ENCODE results near the gene NF1. TPM values are rescaled to one million over a fixed set of nuclear protein-coding genes. Genes with fewer than 3 reads are reported as not detected.

The NF1 gene
- total and polyA plus RNA-seq, 2 experiments from 2014 or later = 8.4 to 45.9 TPM

DNA sequence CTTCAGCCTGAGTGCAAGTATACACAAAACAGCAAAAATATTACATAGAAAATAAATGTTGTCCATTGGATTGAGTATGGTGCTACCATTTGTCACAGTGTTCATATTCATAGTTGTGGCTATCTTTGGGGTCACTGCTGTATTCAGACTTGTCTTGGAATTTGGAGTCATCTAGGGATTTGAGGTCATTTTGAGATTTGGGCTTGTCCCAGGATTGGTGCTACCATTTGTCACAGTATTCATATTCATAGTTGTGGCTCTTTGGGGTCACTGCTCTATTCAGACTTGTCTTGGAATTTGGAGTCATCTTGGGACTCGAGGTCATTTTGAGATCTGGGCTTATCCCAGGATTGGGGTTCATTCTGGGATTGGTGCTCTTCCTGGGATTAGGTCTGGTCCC, 177.5 kb downstream of the NF1 start:
- Histone ChIP-seq H3K9me3 (ENCODE audit: low read depth) (no peaks in the 10 kb centered on the region), H3K4me1 (ENCODE audit: insufficient read depth) (peaks cover 21% of the 10 kb centered on the region), H4K20me1 (ENCODE audit: insufficient read depth, poor library complexity, severe bottlenecking) (no peaks in the 10 kb centered on the region), H2AFZ (no peak overlapping the region), H3K4me2 (no peak overlapping the region), H3K27me3 (no peaks in the 10 kb centered on the region), H3K79me2 (no peaks in the 10 kb centered on the region), H3K27ac (no peak overlapping the region), H3K36me3 (replicated peaks; ENCODE audit: insufficient read depth, low read depth) (no peaks in the 10 kb centered on the region), H3K9me2 (replicated peaks; ENCODE audit: insufficient read depth) (no peaks in the 10 kb centered on the region), H3K4me3 (no peak overlapping the region)
- DNase-seq (ENCODE audit: low spot score) = no peak
- no peak for TF ChIP-seq EZH2 (IDR thresholded peaks at IDR 0.05; ENCODE audit: borderline replicate concordance)
- TF ChIP-seq EZH2phosphoT487 (IDR thresholded peaks at IDR 0.05; ENCODE audit: low read depth, severe bottlenecking, unreplicated experiment) = no peak
- no peak for TF ChIP-seq CTCF (IDR thresholded peaks at IDR 0.05; ENCODE audit: poor library complexity)
- 100% methylated on average over 1 of the region's 1 CpG for WGBS (ENCODE audit: low lambda C conversion rate, missing lambda C conversion rate)

DNA sequence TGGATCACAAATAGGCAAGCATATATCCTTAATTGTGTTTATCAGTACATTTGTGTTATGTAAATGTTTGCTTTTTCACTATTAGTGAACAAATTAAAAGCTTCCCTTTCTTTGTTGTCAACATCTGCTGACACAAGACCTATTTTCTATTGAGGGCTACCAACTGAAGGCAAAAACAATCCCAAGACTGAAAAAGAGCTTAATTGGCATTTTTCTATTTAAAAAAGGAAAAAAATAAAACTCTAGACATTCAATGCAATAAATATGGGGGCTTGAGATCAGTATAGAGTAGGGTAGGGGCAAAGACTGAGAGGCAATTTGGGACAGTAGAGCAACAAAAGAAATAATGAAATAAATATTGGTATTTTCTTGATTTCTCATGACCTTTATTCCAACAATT, 178.0 kb downstream of the NF1 start:
- Histone ChIP-seq H3K4me2 (no peak overlapping the region), H3K9me2 (replicated peaks; ENCODE audit: insufficient read depth) (no peaks in the 10 kb centered on the region), H3K79me2 (no peaks in the 10 kb centered on the region), H3K27ac (no peak overlapping the region), H4K20me1 (ENCODE audit: insufficient read depth, poor library complexity, severe bottlenecking) (no peaks in the 10 kb centered on the region), H3K4me1 (ENCODE audit: insufficient read depth) (peaks cover 21% of the 10 kb centered on the region), H3K27me3 (no peaks in the 10 kb centered on the region), H2AFZ (no peak overlapping the region), H3K4me3 (no peak overlapping the region), H3K9me3 (ENCODE audit: low read depth) (no peaks in the 10 kb centered on the region), H3K36me3 (replicated peaks; ENCODE audit: insufficient read depth, low read depth) (no peaks in the 10 kb centered on the region)
- no peak for TF ChIP-seq EZH2 (IDR thresholded peaks at IDR 0.05; ENCODE audit: borderline replicate concordance)
- TF ChIP-seq CTCF (IDR thresholded peaks at IDR 0.05; ENCODE audit: poor library complexity) = no peak
- no peak for TF ChIP-seq EZH2phosphoT487 (IDR thresholded peaks at IDR 0.05; ENCODE audit: low read depth, severe bottlenecking, unreplicated experiment)
- no peak for DNase-seq (ENCODE audit: low spot score)

DNA sequence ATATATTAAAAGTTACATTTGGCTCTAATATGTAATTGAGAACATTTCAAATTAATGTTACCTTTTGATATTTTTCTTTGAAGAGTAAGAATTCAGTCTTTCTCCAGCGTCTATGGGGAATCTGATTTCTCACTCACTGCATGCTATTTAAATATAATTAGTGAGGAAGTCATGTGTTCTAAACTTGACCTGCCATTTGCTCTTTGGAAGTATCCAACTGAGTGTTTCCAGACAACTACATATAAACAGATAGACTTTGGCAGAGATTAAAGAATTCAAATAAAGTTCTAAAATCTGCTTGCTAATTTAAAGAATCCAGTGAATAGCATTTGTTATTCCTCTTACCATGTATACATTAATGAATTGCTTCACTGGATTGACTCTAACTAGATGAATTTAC, 178.7 kb downstream of the NF1 start:
- Histone ChIP-seq H3K79me2 (no peaks in the 10 kb centered on the region), H3K4me2 (no peak overlapping the region), H3K27me3 (no peaks in the 10 kb centered on the region), H3K4me3 (no peak overlapping the region), H3K4me1 (ENCODE audit: insufficient read depth) (peaks cover 15% of the 10 kb centered on the region), H2AFZ (no peak overlapping the region), H3K9me3 (ENCODE audit: low read depth) (no peaks in the 10 kb centered on the region), H3K27ac (no peak overlapping the region), H3K36me3 (replicated peaks; ENCODE audit: insufficient read depth, low read depth) (no peaks in the 10 kb centered on the region), H3K9me2 (replicated peaks; ENCODE audit: insufficient read depth) (no peaks in the 10 kb centered on the region), H4K20me1 (ENCODE audit: insufficient read depth, poor library complexity, severe bottlenecking) (no peaks in the 10 kb centered on the region)
- 94% methylated on average over 1 of the region's 1 CpG for WGBS (ENCODE audit: low lambda C conversion rate, missing lambda C conversion rate)
- no peak for TF ChIP-seq EZH2 (IDR thresholded peaks at IDR 0.05; ENCODE audit: borderline replicate concordance)
- TF ChIP-seq CTCF (IDR thresholded peaks at IDR 0.05; ENCODE audit: poor library complexity) = no peak
- no peak for TF ChIP-seq EZH2phosphoT487 (IDR thresholded peaks at IDR 0.05; ENCODE audit: low read depth, severe bottlenecking, unreplicated experiment)
- no peak for DNase-seq (ENCODE audit: low spot score)

GRCh38 chr17:31274252-31274651, 179.5 kb downstream of the NF1 start:
- H3K27ac ChIP-seq = no peak overlapping the region
- 86% methylated on average over 2 of the region's 2 CpGs for WGBS (ENCODE audit: low lambda C conversion rate, missing lambda C conversion rate)
- no peak overlapping the region for H2AFZ ChIP-seq
- H4K20me1 ChIP-seq (ENCODE audit: insufficient read depth, poor library complexity, severe bottlenecking) = no peaks in the 10 kb centered on the region
- no peaks in the 10 kb centered on the region for H3K9me3 ChIP-seq (ENCODE audit: low read depth)
- H3K4me3 ChIP-seq = no peak overlapping the region
- H3K4me1 ChIP-seq (ENCODE audit: insufficient read depth) = peaks cover 8% of the 10 kb centered on the region
- no peaks in the 10 kb centered on the region for H3K79me2 ChIP-seq
- no peak overlapping the region for H3K4me2 ChIP-seq
- no peaks in the 10 kb centered on the region for H3K9me2 ChIP-seq (replicated peaks; ENCODE audit: insufficient read depth)
- H3K36me3 ChIP-seq (replicated peaks; ENCODE audit: insufficient read depth, low read depth) = no peaks in the 10 kb centered on the region
- TF ChIP-seq EZH2 (IDR thresholded peaks at IDR 0.05; ENCODE audit: borderline replicate concordance) = no peak
- TF ChIP-seq CTCF (IDR thresholded peaks at IDR 0.05; ENCODE audit: poor library complexity) = no peak
- peak; percentile 4 for DNase-seq (ENCODE audit: low spot score)
- H3K27me3 ChIP-seq = no peaks in the 10 kb centered on the region
